DMS153 (cell line): ENCODE measurements around the gene UNK.
"Not testable (repeated sequence)": the region's sequence is repeated elsewhere in the genome, so short reads cannot be mapped to it uniquely, and the experiment has no call there.

ENCODE experiments used
- DNase-seq: peaks from one replicate; lab custom pipeline; 2025; lab: John Stamatoyannopoulos, UW

UNK gene

DNA sequence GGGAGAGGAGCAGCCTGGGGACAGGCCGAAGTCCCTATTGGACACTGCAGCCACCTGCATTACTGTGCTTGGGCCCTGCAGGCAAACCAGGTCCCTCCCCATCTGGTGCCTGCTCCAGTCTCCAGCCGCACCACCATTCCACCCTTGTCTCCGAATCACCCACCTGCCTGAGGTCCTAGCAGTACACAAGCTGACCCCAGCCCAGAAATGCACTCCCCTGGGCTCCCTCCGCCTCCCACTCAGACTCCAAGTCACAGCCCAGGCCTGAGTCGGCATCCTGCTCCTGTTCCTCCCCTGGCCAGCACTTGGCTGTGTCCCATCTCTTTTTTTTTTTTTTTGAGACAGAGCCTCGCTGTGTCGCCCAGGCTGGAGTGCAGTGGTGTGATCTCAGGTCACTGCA lies 53.3 kb downstream of the UNK start:
- no peak for DNase-seq

DNA sequence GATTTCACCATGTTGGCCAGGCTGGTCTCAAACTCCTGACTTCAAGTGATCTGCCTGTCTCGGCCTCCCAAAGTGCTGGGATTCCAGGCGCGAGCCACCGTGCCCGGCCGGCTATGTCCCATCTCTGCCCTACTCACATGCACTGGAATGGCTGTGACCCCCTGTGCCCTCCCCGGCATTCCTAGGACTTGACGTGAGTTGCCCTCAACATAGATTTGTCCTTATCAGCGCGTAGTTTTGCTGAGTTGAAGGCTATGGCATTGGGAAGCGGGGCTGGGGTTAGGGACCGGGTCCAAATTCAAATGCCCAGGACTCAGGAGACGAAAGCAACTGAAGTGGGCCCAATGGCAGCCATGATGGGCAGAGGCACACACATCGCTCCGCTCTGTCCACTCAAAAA lies 53.8 kb downstream of the UNK start:
- no peak for DNase-seq

DNA sequence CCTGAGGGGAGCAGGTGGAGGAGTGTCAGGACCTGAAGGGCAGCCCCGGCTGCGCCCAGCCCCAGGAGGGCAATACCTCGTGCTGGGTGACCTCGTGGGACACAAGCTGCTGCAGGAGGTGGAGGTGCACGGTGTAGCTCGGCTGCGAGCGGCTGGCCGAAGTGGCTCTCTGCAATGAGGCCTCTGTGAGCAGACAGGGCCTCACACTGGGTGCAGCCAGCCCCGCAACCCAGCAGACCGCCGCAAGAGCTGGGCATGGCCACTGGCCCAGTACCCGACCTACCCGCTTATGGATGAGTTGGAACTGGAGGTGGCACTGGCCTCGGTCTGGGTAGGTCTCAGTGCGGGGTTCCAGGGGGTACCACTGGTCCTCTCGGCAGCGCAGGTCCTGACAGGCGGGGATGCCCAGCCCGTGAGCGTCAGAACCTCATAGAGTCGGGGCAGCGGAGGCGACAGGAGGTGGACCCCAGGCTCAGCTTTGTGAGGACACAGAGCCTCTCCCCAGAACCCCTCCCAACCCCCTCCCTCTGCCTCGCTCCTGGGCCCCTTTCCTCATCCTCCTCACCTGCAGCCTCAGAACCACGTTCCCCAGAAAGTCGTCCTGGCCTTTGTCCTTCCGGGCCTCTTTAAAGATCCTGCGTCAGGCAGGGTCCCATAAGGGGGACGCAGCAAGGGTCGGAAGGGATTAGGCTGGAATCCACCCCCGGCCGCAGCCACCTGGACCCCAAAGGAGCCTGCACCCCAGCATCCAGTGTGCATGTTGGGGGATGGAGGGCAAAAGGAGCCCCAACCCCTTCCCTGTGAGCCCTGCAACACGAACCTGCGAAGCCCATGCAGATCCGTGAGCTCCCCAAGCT lies 55.6 kb downstream of the UNK start:
- no peak for DNase-seq

DNA sequence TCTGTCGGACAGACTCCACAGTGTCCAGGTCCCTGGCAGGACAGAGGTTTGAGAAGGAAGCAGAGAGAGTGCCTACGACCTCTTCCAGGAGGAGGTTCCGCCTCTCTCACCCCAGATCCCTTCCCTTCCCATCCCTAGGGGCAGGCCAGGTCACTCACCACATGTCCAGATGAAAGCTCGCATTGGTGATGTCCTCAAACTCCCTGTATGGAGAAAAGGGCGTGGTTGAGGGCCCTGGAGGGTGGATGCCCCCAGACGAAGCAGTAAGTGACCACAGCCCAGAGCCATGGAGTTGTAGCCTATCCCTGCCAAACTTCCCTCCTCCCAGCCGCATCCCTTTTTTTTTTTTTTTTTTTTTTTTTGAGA lies 56.2 kb downstream of the UNK start:
- no peak for DNase-seq

DNA sequence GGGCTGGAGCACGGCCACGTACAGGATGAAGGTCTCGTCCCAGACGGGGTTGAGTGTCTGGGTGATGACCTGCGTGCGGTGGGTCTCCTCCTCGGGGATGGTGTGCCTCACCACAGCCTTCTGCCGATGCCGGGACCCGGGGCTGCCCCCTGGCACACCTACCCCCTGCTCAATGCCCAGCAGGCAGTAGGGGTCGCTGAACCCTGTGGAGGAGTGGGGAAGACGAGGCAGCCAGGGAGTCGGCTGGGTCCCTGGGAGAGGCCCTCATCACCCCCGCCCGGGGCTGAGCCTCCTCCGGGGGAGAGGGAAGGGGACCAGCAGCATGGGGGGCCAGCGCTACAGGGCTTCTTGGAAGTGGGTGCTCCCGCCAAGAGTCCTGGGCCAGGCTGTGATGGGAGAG lies 57.8 kb downstream of the UNK start:
- DNase-seq: no peak

DNA sequence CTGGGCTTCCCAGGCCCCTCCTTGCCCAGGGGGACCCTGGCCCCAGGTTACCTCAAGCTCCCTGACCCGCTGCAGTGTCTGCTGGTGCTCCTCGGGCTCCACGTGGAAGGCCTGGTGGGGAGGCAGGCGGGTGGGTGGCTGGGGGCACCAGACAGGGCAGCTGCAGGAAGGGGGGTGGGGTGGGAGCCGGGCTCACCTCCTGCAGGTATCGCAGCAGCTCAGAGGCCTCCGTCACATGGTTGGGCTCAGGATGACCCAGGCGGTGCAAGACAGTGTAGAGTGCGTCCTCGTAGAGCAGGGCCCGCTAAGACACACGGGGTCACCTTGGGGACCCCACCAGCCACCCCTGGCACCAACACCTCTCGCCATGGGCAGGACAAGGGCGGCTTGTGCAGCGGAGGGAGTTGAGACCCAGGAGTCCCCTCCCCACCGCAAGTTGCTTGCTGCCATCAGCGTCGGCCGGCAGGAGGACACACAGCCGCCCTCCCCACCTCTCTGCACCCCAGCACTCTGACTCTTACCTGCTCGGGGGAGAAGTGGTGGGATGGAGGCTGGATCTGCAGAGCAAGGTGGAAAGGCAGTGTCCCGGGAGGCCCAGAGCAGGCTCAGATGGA lies 58.5 kb downstream of the UNK start:
- DNase-seq: no peak

DNA sequence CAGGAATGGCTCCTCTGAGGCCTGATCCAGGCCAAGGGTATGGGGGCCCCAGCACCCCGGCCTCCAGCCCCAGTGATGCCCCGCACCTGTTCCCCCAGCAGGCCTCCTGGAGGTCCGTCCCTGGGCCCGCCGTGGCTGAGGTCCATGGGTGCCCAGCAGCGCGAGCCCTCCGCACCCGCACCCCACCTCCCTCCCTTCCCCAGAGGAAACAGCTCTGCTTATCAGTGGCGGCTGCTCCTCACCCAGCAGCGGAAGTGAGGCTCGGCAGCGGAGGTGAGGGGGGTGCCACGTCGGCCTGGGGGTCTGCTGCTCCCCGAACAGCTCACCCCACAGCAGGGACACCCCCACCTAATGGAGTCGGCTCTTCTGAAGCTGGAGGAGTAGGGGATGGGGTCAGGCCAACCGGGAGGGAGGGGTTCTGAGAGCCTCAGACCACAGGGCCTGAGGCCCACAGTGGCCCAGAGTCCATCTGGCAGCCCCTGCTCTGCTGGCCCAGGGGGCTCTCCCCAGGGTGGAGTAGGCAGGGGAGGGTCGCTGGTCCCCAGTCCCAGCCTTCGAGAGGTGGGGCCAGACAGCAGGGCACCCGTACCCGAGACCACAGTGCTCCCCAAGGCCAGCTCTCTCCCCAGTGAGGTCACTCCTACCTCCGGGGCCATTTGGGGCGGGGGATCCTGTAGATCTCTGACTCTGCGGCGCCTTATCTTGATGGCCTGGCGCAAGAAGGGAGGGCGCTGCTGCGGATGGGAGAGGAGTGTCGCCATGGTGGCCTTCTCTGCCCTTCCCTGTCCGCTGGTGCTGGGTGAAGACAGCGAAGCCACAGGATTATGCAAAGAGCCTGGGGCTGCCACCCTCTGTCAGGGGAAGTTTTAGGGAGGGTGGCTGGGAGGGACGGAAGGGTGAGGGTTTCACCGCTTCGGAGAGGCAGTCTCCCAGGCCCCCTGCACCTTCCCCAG lies 59.2 kb downstream of the UNK start, which contains the start of gene UNC13D:
UNC13D (minus strand) TSS at position 828 of the 953 bp plus-strand sequence; CDS start at position 761, 67 bp downstream.
- DNase-seq: no peak

DNA sequence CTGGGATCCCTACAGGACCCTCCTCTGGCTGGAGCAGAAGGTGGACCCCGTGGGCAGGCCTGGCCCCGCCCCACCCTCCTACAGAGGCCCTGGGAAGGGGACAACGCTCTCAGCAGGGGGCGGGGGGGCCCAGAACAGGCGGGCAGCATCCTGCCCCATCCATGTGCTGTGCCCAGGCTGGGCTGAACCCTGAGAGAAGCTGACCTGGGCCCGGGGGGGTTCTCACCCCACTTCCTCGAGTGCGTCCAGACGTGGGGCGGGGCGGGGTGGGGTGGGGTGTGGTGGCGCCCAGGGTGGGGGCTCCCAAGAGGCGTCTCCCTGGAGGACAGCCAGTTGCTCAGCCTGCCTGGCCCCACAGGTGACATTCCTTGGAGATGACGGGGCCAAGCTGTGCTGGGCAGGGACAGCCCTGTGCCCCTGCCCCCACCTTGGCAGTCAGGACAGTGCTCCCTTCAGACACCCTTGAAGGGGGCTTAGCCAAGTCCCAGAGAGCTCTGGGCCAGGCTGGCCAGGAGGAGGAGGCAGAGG lies 60.0 kb downstream of the UNK start:
- no peak for DNase-seq

DNA sequence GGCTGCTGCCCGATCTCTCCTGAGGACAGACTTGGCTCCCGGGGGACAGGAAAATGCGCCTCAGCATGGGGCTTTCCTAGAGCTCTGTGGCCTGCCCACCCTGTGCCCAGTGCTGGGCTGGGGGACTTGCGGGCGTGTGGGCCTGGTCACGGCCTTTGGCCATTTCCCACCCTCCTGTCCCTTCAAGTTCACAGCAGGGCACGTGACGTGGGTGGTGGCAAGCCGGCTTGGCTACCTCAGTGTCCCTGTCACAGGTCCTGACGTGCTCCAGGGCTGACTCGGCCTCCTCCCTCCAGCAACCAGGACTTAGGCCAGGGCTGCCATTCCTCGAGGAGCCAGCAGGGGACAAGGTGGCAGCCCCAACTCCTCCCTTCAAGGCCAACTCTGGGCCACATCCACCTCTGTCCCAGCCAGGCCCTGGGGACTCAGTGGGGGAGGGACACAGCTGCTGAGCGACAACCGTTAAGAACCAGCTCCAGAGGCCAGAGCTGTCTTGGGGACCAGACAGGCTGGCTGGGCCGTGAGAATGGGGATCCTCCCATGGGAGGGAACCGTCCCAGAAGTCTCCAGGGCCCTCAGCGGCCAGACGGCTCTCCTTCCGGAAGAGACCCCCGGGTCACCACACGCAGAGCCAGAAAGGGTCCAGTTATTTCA lies 60.6 kb downstream of the UNK start:
- peak; percentile 59 for DNase-seq

DNA sequence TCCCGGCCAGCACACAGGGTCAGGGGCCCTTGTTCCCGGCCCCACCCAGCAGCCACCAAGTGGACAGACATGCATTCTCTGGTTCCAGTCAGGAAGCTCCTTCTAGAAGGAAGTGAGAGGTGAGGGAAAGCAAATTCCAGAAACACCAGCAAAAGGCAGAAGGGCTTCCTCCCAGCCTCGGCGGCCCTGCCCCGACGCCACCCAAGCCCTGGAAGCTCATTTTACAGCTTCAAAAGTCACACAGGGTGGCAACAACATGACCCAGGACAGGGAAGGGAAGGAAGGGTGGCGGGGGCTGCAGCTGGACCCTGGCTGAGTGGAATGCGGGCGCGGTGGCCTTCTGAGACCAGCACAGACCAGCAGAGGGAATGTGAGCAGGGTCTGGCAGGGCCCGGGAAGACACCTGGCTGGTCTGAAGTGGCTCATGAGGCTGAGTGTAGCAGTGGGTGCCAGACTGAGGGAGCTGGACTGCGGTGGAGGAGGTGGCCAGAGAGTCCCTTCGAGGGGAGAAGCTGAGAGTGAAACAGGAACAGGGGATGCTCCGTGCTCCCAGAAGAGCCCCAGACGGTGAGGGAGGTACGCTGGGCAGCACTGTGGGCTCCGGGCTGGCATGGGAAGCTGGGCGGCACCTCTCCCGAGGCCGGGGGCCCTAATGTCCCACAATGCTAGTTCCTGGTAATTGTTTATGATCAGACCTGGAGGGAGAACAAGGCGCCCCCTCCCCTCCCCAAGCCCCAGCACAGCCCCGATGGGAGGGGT lies 61.5 kb downstream of the UNK start:
- no peak for DNase-seq

DNA sequence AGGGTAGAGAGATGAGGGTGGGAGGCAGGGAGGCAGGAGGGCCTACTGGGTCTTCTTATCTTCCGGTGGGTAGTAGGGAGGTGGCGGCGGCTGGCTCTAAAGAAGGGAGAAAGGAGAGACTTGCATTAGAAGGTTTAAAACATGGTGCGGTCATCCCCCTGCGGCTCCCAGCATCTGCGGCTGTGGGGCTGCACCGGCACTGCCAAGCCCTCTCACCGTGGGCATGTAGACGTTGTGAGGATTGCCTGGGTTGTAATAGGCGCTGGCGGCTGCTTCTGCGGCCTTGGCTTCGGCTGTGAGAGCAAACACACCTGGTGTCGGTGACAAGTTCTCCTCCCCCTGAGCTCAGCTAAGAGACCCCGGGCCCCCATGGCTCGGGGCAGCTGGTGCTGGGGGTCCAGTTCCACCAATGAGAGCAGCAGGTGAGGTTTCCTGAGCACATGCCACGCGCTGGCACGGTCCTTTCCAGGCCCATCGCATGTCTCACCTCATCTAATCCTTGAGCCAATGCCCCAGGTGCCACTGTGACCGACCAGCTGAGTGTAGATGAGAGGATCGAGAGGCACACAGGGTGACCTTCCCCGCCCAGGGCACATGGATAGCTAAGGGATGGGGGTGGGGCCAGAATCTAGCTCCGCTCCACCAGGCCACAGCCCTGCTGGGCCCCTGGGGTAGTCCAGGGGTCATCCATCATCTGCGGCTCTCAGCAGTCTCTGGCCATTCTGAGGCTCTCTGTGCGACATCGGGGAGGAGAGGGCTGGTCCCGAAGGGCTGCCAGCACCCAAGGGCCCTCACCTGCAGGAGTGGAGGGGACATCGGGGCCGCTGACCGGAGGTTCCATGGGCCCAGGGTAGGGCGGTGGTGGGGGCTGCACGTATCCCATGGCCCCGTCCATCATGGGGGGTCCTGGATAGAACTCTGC lies 62.3 kb downstream of the UNK start:
- no peak for DNase-seq

DNA sequence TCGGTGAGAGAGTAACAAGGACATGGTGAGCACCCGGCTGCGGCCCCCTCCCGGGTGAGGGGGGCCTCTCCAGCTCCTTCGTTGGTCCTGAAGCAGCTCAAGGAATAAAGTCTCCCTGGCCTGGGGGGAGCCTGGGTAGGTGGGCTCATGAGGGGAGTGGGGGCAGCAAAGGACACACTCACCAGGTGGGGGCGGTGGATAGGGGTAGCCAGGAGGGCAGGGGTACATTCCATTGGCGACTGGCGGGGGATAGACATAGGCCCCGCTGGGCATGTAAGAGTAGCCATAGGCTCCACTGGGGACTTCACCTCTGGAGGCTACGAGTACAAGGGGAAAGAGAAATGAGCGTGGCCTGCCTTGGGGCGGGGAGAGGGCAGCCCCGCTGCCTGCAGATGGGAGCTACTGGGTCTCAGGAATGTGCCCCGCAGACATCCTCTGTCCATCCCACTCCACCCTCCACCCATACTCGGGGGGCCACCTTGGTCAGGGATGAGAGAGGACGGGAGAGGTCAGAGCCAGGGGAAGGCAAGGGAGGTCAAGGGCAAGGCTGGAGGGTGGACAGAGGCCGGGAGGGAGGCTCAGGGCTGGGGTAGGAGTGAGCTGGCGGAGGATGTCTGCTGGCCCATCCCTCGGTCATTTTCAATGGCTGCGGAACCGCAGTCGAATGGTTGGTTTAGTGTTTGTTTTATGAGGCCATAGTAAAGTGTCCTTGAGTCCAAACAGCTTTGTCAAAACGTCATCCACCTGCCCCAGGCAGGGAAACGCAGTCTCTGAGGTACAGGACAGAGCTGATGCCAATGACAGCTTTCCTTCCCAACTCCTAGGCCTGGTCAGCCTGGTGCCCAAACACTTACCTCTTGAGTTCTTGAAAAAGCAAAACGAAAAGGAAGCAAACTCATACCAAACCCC lies 63.3 kb downstream of the UNK start:
- no peak for DNase-seq

DNA sequence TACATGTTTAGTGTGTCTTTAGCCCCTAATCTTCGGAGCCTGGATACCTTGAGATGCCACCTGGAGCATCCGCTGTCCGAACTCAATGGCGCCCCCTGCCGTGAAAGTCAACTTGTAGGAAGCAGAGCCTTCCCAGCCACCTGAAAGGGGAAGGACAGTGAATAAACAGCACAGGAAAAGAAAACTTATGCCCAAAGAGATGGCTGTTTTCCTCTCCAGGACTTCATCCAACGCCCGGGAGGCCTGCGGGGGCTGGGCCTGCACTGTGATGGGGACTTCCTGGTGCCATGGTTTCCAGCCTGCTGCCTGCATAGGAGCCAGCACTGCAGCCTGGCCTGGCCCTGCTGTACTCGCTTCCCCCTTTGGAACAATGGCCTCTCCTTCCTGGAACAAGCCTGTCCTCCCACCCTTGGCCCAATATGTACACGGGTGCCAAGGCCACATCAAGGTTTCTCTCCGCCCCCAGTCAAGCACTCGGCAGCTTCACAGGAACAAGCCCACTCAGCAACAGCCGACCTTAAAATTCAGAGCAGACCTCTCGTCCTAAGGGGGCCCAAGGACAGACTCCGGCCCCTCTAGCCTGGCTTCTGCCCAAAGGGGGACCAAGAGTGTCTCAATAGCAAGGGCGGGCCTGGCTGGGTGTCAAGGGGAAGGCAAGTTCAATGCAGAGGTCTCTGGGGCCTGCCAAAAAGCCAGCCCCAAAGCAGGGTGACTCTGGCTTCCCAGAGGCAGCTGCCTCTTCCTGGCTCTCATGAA lies 64.1 kb downstream of the UNK start:
- peak; percentile 29 for DNase-seq

DNA sequence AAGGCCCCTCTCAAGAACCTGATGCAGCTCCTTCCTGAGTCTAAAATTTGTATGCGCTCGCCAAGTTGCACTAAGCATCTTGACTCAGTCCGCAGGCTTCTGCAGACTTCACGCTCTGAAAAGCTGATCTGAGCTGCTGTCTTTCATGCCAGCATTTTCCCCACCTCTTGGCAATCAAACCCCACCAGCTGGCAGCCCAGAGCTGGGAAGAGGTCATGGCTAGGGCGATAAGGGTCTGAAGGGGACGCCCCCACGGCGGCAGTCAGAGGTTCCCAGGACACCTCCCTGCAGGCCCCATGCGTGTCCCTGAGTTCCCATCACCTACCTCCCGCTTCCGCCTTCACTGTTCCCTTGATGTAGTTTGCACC lies 64.7 kb downstream of the UNK start:
- no peak for DNase-seq

DNA sequence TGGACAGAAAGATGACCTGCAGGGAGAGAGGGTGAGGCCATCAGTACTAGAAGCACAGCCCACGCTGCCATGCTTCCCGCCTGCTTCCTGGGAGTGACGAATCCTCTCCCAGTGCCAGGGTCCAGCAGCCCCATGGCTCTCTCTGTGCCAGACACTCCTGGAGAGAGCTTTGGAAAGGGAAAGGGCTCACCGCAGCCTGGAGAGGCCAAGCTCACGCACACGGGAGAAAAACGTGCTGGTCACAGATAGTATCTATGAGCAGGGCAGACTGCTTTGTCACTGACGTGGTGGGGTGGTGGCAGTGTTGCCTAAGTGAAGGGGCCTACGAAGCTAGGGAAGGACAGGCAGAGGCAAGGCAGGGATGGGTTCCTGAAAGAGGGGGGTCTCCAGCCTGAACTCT lies 65.1 kb downstream of the UNK start:
- no peak for DNase-seq

DNA sequence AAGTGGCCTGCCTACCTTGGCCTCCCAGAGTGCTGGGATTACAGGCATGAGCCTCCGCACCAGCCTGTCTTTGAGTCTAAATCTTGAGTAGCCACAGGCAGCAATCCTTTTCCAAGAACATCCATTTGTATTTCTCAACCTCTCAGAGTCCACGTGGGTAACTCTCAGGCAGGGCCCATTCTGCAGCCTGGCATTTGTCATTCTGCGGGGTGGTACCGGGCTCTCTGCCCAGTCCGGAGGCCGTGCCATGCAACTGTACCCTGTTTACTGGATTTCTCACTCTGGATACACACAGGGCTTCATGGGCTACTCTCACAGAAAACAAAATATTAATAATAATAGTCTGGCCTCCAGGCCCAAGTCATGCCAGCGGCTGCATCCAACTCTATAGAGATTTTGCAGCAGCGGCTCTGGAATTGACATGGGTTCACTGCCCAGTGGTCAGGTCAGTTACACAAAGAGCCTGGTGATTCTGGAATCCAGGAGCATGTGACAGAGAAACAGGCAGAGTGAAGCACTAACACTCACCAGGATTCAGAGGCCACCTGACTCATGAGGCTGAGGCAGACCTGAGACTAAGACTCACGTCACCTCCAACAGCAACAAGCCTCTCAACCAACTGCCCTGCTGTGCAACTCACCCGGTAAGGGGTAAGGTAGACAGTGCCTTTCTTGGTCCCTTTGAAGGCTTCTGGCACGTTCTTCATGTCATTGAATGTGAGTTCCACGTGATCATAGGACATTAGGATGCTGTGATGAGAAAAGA lies 66.5 kb downstream of the UNK start:
- DNase-seq: no peak

DNA sequence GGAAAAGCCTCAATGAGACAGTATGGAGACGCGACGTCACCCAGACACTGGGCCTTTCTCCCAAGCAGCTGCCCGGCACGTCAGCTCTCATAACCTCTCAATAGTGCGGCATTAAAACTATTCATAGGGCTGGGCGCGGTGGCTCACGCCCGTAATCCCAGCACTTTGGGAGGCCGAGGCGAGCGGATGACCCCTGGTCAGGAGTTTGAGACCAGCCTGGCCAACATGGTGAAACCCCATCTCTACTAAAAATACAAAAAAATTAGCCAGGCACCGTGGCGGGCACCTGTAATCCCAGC lies 67.0 kb downstream of the UNK start:
- not testable (repeated sequence) for DNase-seq

DNA sequence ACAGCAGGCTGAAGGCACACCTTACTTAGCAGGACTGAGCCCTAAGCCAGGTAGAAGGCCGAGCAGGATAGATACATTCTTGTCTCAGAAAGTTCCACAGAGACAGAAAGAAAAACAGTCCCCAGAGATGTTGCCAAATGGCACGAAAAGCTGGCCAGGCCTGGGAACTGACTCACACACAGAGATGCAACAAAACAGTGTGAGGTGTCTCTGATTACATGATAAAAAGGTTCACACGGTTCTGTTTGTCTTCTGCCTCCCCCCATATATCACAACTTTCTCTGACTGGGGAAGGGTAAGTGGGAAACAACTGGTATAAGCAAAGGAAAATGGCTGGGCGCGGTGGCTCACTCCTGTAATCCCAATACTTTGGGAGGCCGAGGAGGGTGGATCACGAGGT lies 68.8 kb downstream of the UNK start:
- DNase-seq: no peak
